Measurements from ENCODE around the gene IDH3G. TPM values are rescaled to one million over a fixed set of nuclear protein-coding genes. Genes with fewer than 3 reads are reported as not detected.

Gene IDH3G
- total RNA-seq, 1 donor, result 40.2 TPM

Other genes starting within 250 kb of the IDH3G start
- gene CCNQ, start 195.2 kb downstream of the IDH3G start, total RNA-seq, result 38.9 and 42.8 TPM in 2 replicates
- gene DUSP9, start 147.2 kb downstream of the IDH3G start, total RNA-seq, result under 0.01 TPM in 1 of 2 replicates, not detected in the other
- gene PNCK, start 120.6 kb downstream of the IDH3G start, total RNA-seq, result under 0.01 and 0.32 TPM in 2 replicates
- 9.1 and 12.2 TPM in 2 replicates for gene SLC6A8, start 106.4 kb downstream of the IDH3G start, total RNA-seq
- gene BCAP31, start 70.0 kb downstream of the IDH3G start, total RNA-seq, result 105 and 127 TPM in 2 replicates
- 15.5 and 19.3 TPM in 2 replicates for gene ABCD1, start 69.5 kb downstream of the IDH3G start, total RNA-seq
- 3.0 and 3.5 TPM in 2 replicates for gene PLXNB3, start 30.1 kb downstream of the IDH3G start, total RNA-seq
- gene SRPK3, start 13.3 kb downstream of the IDH3G start, total RNA-seq, result 0.86 and 0.97 TPM in 2 replicates
- gene SSR4, start 293 bp upstream of the IDH3G start, total RNA-seq, result 122 and 133 TPM in 2 replicates
- gene PDZD4, start 36.2 kb upstream of the IDH3G start, total RNA-seq, result 0.32 and 0.43 TPM in 2 replicates
- 16.4 and 54.4 TPM in 2 replicates for gene L1CAM, start 91.8 kb upstream of the IDH3G start, total RNA-seq
- under 0.01 TPM in 1 of 2 replicates, not detected in the other for gene AVPR2, start 110.3 kb upstream of the IDH3G start, total RNA-seq
- 3.0 and 5.2 TPM in 2 replicates for gene ARHGAP4, start 131.9 kb upstream of the IDH3G start, total RNA-seq
- gene NAA10, start 140.7 kb upstream of the IDH3G start, total RNA-seq, result 59.9 and 62.2 TPM in 2 replicates
- 4.3 and 12.6 TPM in 2 replicates for gene RENBP, start 150.3 kb upstream of the IDH3G start, total RNA-seq
- 28.1 and 28.3 TPM in 2 replicates for gene HCFC1, start 177.4 kb upstream of the IDH3G start, total RNA-seq
- 5.2 and 7.1 TPM in 2 replicates for gene TMEM187, start 178.4 kb upstream of the IDH3G start, total RNA-seq
- 62.6 and 102 TPM in 2 replicates for gene IRAK1, start 225.5 kb upstream of the IDH3G start, total RNA-seq